GM08714 (cell line): ENCODE measurements around the gene RNF217.

Experiments
- H3K4me3 ChIP-seq: fragments of 200-500 bp; sonication (Bioruptor generic); 2 replicates; pipeline ENCODE4 v1.5.1; 2014; ENCODE audit warnings: mild to moderate bottlenecking, low read length, inconsistent platforms
- ZNF274 ChIP-seq: IDR thresholded peaks from 2 replicates; pipeline ENCODE4 v1.6.1; 2012; ENCODE audit warnings: mild to moderate bottlenecking, low read depth, low read length

The RNF217 gene

DNA sequence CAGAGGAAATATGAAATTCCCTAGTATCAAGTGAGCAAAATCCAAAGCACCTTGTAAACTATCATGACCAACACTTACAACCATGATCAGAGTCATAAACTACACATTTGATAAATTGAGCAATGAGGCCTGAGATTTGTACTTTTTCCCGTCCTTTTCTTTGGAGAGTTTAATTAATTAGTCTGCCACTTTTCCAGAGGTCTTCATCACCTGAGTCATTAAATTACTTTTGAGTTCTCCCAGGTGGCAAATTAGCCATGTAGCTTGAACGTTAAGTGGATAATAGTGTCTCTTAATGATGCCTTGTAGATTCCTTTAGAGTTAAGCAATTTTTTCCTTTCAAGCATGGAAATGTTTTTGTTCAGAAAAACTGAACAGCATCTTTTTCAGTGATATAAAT is 75.6 kb downstream of the RNF217 start:
- H3K4me3 ChIP-seq: no peak overlapping the region
- no peak for TF ChIP-seq ZNF274

DNA sequence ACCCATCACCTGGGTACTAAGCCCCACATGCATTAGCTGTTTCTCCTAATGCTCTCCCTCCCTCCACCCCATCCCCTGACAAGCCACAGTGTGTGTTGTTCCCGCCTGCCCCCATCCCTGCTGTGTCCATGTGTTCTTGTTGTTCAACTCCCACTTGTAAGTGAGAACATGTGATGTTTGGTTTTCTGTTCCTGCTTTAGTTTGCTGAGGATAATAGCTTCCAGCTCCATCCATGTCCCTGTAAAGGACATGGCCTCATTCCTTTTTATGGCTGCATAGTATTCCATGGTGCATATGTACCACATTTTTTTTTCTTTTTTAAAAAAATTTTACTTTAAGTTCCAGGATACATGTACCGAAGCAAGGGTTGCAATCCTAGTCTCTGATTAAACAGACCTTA is 76.7 kb downstream of the RNF217 start:
- no peak for TF ChIP-seq ZNF274
- H3K4me3 ChIP-seq: no peak overlapping the region

DNA sequence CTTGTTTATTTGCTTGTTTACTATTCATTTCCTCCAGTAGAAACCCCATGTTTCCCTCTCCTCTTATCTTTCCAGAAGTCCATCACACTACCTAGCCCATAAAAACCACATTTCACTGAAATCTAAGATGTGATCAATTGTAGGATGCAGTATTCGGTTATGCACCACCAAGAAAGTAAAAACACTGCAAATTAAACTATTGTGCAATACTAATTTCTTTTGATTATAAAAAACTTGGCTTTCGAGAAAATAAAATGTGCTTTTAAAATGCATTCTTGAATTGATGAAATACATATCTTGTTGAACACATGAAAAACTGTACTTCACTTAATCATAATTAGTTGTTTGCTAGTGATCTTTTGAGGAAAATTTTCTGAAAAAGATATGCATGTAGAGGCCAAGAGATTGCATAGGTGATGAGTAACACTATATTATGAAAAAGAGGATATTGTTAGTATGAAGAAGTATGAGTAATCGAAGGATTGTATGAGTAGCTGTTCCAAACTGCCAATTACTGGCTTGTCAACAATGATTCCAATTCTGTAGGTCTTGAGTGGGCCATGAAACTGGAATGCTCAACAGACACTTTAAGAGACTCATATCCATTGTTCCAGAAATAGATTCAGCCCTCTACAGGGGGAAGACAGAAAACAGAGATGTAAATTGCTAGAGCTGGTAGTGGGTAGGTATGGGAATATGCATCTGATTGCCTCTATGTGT is 79.7 kb downstream of the RNF217 start:
- TF ChIP-seq ZNF274: no peak
- H3K4me3 ChIP-seq: no peak overlapping the region

DNA sequence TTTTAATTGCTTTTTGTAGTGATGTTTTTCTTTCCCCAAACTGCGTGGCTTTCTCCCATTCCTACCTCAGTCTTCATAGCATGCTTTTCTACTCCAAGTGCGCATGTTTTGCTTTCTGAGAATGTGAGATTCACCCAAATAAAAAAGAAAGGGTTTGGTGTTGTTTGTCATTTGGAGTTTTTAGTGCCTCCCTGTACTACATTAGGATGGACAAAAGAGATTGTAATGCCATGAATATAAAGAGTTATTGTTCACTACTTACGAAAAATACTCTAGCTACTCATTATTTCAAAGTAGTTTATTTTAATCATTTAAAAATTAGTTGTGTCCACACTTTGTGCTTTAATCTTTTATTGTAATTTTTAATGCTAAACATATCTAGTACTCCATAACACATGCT is 81.8 kb downstream of the RNF217 start:
- TF ChIP-seq ZNF274: no peak
- no peak overlapping the region for H3K4me3 ChIP-seq

GRCh38 chr6:125044667-125045066 is 82.4 kb downstream of the RNF217 start:
- no peak for TF ChIP-seq ZNF274
- H3K4me3 ChIP-seq: no peak overlapping the region

- no peak for TF ChIP-seq ZNF274
- no peak overlapping the region for H3K4me3 ChIP-seq
Measured at GRCh38 chr6:125046107-125046925, 84.1 kb downstream of the RNF217 start.

DNA sequence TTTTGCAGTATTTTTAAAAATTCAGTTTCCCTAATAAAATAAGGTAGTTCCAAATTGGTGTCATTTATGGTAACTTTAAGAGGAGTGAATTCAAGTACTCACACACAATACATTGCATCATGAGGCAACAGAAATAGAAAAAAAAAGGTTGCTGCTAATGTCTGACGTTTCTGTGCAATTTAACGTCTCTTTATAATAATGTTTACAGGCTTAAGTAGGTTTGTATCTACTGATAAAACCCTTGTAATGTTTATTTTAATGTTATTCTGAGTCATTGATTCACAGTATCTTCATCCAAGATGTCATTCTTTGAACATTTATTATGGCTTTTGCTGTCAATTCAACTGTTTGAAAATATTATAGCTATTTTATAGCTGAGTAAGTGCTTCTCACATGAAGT is 86.0 kb downstream of the RNF217 start:
- H3K4me3 ChIP-seq: no peak overlapping the region
- no peak for TF ChIP-seq ZNF274

- no peak overlapping the region for H3K4me3 ChIP-seq
- no peak for TF ChIP-seq ZNF274
Measured at GRCh38 chr6:125050663-125051318, 88.6 kb downstream of the RNF217 start.

DNA sequence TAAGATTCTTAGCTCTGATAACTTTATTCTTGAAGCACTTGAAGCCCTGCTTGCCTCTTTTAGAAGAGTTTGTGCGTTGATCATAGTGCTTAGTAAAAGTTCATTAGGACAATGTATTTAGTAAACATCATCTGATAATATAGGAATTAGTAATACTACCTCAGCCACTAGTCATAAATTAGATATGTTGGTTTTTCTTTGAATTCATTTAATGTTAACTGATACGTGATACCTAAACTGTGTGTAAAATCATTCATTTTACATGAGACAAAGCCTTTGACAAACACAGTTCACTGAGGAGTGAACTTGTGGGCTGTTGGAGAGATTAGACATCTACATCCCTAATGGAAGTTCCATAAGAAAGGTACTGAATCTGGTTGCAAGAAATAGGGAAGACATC is 91.6 kb downstream of the RNF217 start:
- H3K4me3 ChIP-seq: no peak overlapping the region
- no peak for TF ChIP-seq ZNF274

DNA sequence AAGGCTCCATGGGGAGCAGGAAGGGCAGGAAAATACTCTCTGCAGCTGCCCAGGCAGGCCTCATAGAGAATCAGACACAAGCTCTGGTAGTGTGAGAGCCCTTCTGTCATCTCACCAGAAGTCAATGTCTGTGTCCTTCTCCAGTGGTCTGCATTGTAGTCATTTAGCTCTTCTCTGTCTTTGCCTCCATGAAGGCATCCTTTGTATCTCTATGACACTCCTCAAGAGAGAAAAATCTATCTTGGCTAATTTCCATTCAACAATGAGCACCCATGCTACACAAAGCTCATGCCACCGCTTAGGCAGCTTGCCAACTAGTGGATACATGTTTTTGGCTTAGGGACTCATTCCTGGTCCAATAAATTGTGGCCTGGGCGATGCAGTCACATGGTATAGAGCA is 92.1 kb downstream of the RNF217 start:
- TF ChIP-seq ZNF274: no peak
- no peak overlapping the region for H3K4me3 ChIP-seq

- no peak overlapping the region for H3K4me3 ChIP-seq
- no peak for TF ChIP-seq ZNF274
Measured at GRCh38 chr6:125057392-125058246, 95.4 kb downstream of the RNF217 start.

DNA sequence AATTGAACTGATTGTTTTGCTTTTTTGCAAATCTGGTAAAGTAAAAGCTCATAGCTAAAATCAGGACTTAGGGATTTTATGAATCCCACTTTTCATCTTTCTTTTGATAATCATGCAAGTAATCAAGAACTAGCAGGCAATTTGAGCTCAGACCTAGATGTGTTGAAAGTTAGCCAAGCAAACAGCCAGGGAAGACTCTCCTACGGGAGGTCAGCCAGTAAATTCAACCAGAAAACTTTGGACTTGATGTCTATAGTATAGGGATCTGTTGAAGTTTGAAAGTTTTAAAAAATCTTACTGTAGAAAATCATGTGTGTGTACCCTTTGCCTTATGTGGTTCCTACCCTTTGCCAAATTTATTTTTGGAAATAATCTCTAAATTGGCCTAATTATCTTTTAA is 96.3 kb downstream of the RNF217 start:
- H3K4me3 ChIP-seq: no peak overlapping the region
- TF ChIP-seq ZNF274: no peak

- TF ChIP-seq ZNF274: no peak
- no peak overlapping the region for H3K4me3 ChIP-seq
Measured at GRCh38 chr6:125063307-125063706, 101.1 kb downstream of the RNF217 start.

DNA sequence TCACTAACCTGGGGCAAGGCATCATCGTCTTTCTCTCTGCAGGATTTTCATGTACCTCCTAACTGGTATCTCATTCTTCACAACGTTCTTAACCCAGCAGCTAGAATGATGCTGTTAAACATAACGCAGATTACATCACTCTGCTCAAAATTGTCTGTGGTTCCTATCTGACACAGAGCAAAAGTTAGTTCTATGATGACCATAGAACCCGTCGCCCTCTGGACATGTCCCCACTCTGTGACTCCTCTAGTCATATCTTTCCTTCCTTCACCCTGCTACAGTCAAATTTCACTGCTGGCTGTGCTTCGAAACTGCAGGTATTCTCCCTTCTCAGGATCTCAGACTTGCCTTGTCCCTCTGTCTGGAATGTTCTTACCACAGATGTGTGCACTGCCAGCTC is 103.9 kb downstream of the RNF217 start:
- TF ChIP-seq ZNF274: no peak
- no peak overlapping the region for H3K4me3 ChIP-seq

DNA sequence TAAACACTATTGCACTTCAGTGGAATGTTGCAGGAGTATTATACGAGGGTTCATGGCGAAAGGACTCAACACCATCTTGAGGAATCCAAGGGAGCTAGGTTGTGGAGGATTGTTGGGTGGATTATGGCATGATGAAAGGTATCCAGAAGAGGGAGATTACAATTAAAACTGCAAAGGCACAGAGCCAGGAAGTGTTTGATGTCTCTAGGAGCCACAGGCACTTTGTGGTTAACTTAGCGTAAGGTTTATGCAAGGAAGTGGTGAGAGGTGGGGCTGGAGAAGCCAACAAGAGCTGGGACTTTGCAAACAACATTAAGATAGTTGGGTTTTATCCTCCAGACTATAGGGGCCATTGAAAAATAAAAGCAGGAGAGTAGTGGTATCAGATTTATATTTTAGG is 104.7 kb downstream of the RNF217 start:
- H3K4me3 ChIP-seq: no peak overlapping the region
- TF ChIP-seq ZNF274: no peak
